HUES48 (cell line): ENCODE measurements around the gene KCNB1.

Experiments used
- H3K27ac ChIP-seq: one replicate; pipeline ENCODE4 v1.7.0; 2013; ENCODE audit warnings: low read depth, low read length, inconsistent platforms
- H3K27me3 ChIP-seq: 2 replicates; pipeline ENCODE4 v1.6.1; 2013; ENCODE audit warnings: mild to moderate bottlenecking, low read length; ENCODE audit not compliant: control insufficient read depth, insufficient read depth
- H3K36me3 ChIP-seq: 2 replicates; pipeline ENCODE4 v1.6.1; 2013; ENCODE audit warnings: low read length; ENCODE audit not compliant: control insufficient read depth, insufficient read depth
- H3K4me1 ChIP-seq: 2 replicates; pipeline ENCODE4 v1.6.1; 2013; ENCODE audit warnings: mild to moderate bottlenecking, low read length; ENCODE audit not compliant: control insufficient read depth, insufficient read depth
- H3K4me3 ChIP-seq: 2 replicates; pipeline ENCODE4 v1.5.1; 2013; ENCODE audit warnings: mild to moderate bottlenecking, low read depth, low read length
- H3K9ac ChIP-seq: 2 replicates; pipeline ENCODE4 v1.6.1; 2013; ENCODE audit warnings: mild to moderate bottlenecking, low read depth, low read length, moderate library complexity
- H3K9me3 ChIP-seq: 2 replicates; pipeline ENCODE4 v1.6.1; 2013; ENCODE audit warnings: low read length; ENCODE audit not compliant: control insufficient read depth, insufficient read depth

The KCNB1 gene

GRCh38 chr20:49483018-49483695, 689 bp upstream of the KCNB1 start:
- Histone ChIP-seq H3K4me1 (no peaks in the 10 kb centered on the region), H3K36me3 (no peaks in the 10 kb centered on the region), H3K9me3 (no peaks in the 10 kb centered on the region), H3K27me3 (peaks cover 24% of the 10 kb centered on the region), H3K4me3 (peak overlapping the region; percentile 62), H3K27ac (no peak overlapping the region), H3K9ac (no peak overlapping the region)

- no peaks in the 10 kb centered on the region for H3K4me1 ChIP-seq
- H3K9ac ChIP-seq: no peak overlapping the region
- no peaks in the 10 kb centered on the region for H3K9me3 ChIP-seq
- H3K27me3 ChIP-seq: peaks cover 24% of the 10 kb centered on the region
- H3K4me3 ChIP-seq: peak overlapping the region; percentile 25; the same call in 1 of the 2 replicates
- H3K36me3 ChIP-seq: no peaks in the 10 kb centered on the region
- no peak overlapping the region for H3K27ac ChIP-seq
Observed at GRCh38 chr20:49482173-49482572, 295 bp downstream of the KCNB1 start.

- Histone ChIP-seq H3K9me3 (no peaks in the 10 kb centered on the region), H3K36me3 (no peaks in the 10 kb centered on the region)
Observed at GRCh38 chr20:49481116-49481515, 1.4 kb downstream of the KCNB1 start.

GRCh38 chr20:49480236-49480635, 2.2 kb downstream of the KCNB1 start:
- H3K9me3 ChIP-seq: no peaks in the 10 kb centered on the region
- H3K9ac ChIP-seq: no peak overlapping the region
- peaks cover 20% of the 10 kb centered on the region for H3K27me3 ChIP-seq
- no peaks in the 10 kb centered on the region for H3K4me1 ChIP-seq
- H3K27ac ChIP-seq: no peak overlapping the region
- no peak overlapping the region for H3K4me3 ChIP-seq
- H3K36me3 ChIP-seq: no peaks in the 10 kb centered on the region

More at GRCh38 chr20:49481116-49481515, 1.4 kb downstream of the KCNB1 start:
- Histone ChIP-seq H3K27ac (no peak overlapping the region), H3K4me1 (no peaks in the 10 kb centered on the region), H3K4me3 (no peak overlapping the region), H3K27me3 (peaks cover 24% of the 10 kb centered on the region), H3K9ac (no peak overlapping the region)

- H3K27me3 ChIP-seq: peaks cover 15% of the 10 kb centered on the region
- H3K36me3 ChIP-seq: no peaks in the 10 kb centered on the region
- no peak overlapping the region for H3K9ac ChIP-seq
- H3K4me1 ChIP-seq: no peaks in the 10 kb centered on the region
- H3K27ac ChIP-seq: no peak overlapping the region
- no peak overlapping the region for H3K4me3 ChIP-seq
- H3K9me3 ChIP-seq: no peaks in the 10 kb centered on the region
Observed at GRCh38 chr20:49479785-49480184, 2.7 kb downstream of the KCNB1 start.

- Histone ChIP-seq H3K36me3 (no peaks in the 10 kb centered on the region), H3K27ac (no peak overlapping the region), H3K27me3 (peaks cover 13% of the 10 kb centered on the region), H3K9me3 (no peaks in the 10 kb centered on the region), H3K9ac (no peak overlapping the region), H3K4me3 (no peak overlapping the region), H3K4me1 (no peaks in the 10 kb centered on the region)
Observed at GRCh38 chr20:49478754-49479689, 3.4 kb downstream of the KCNB1 start.

- H3K27me3 ChIP-seq: peaks cover 8% of the 10 kb centered on the region
- H3K27ac ChIP-seq: no peak overlapping the region
- H3K4me1 ChIP-seq: no peaks in the 10 kb centered on the region
- no peak overlapping the region for H3K4me3 ChIP-seq
- no peaks in the 10 kb centered on the region for H3K9me3 ChIP-seq
- H3K9ac ChIP-seq: no peak overlapping the region
- H3K36me3 ChIP-seq: no peaks in the 10 kb centered on the region
Observed at GRCh38 chr20:49478266-49478665, 4.2 kb downstream of the KCNB1 start.

GRCh38 chr20:49477200-49477599, 5.3 kb downstream of the KCNB1 start:
- H3K9me3 ChIP-seq: no peaks in the 10 kb centered on the region
- H3K36me3 ChIP-seq: no peaks in the 10 kb centered on the region
- no peak overlapping the region for H3K9ac ChIP-seq
- H3K4me3 ChIP-seq: no peak overlapping the region
- H3K27me3 ChIP-seq: peaks cover 6% of the 10 kb centered on the region
- no peaks in the 10 kb centered on the region for H3K4me1 ChIP-seq
- no peak overlapping the region for H3K27ac ChIP-seq

GRCh38 chr20:49476016-49476355, 6.5 kb downstream of the KCNB1 start:
- no peak overlapping the region for H3K4me3 ChIP-seq
- no peak overlapping the region for H3K27ac ChIP-seq
- H3K9me3 ChIP-seq: no peaks in the 10 kb centered on the region
- H3K9ac ChIP-seq: no peak overlapping the region
- no peaks in the 10 kb centered on the region for H3K4me1 ChIP-seq
- H3K27me3 ChIP-seq: no peaks in the 10 kb centered on the region
- H3K36me3 ChIP-seq: no peaks in the 10 kb centered on the region

- H3K27me3 ChIP-seq: no peaks in the 10 kb centered on the region
- H3K4me3 ChIP-seq: no peak overlapping the region
- H3K9me3 ChIP-seq: no peaks in the 10 kb centered on the region
- H3K27ac ChIP-seq: no peak overlapping the region
- H3K4me1 ChIP-seq: no peaks in the 10 kb centered on the region
- no peaks in the 10 kb centered on the region for H3K36me3 ChIP-seq
- no peak overlapping the region for H3K9ac ChIP-seq
Observed at GRCh38 chr20:49475292-49476015, 7.0 kb downstream of the KCNB1 start.

GRCh38 chr20:49471397-49471796, 11.1 kb downstream of the KCNB1 start:
- no peaks in the 10 kb centered on the region for H3K4me1 ChIP-seq
- H3K27ac ChIP-seq: no peak overlapping the region
- H3K27me3 ChIP-seq: no peaks in the 10 kb centered on the region
- H3K9ac ChIP-seq: no peak overlapping the region
- no peaks in the 10 kb centered on the region for H3K36me3 ChIP-seq
- H3K9me3 ChIP-seq: no peaks in the 10 kb centered on the region
- H3K4me3 ChIP-seq: no peak overlapping the region
